Aortic smooth muscle cell (primary cell): ENCODE results near the gene MAP2K3. TPM values are rescaled to one million over a fixed set of nuclear protein-coding genes. Genes with fewer than 3 reads are reported as not detected.

Experiments used
- total RNA-seq: library from RNA; depleted of rRNA; stranded (reverse); fragments of >200 nt; gene quantifications from 2 replicates; pipeline ENCODE4 v1.2.3, GENCODE V29; 2014

MAP2K3 gene
- 18.9 and 26.5 TPM in 2 replicates for total RNA-seq

GRCh38 chr17:21284319-21285163, at the start of gene MAP2K3:
Gene MAP2K3, plus strand, starts transcription at chr17:21284711. Its CDS starts 210 bp downstream, at chr17:21284921.

DNA sequence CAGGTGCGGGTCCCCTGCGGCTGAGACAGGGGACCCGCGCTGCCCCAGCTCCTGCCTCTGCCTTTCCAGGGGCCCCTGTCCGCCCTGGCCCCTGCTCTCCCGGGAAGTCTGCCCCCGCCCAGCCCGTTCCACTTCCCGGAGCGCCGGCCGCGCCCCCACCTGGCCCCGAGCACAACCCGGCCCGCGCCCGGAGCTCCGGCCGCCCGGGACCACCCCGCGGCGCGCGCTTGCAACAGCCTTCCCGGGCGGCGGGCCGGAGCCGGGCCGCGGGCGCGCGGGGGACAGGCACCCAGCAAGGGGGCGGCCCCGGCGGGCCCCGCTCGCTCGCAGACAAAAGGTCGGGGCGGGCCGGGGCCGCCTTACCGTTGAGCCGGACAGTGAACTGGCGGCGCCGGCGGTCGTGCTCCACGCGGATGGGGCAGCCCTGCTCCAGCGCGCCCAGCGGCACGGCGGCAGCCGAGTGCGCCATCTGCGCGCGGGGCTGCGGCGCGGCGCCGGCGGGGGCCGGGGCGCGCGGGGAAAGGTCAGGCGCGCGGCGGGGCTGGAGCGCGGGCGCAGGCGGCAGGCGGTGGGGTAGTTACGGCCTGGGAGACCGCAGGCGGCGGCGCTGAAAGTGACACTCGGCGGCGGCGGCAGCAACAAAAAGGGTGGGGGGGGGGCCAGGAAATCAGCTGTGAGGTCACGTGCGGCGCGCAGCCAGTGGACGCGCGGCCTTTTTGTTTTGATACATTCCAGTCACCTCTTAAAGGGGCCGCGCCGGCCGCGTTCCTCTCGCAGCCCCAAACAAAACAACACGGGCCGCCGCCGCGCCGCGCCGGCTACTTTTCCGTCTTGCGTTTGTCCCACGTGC, 31.5 kb upstream of the MAP2K3 start, which contains the start of gene NATD1:
TSS of gene NATD1 (minus strand) at position 615 of the 850 bp plus-strand sequence. CDS start at position 469, 146 bp downstream.

Other genes with a start within 250 kb of the MAP2K3 start
- 229 and 263 TPM in 2 replicates for gene USP22, start 241.7 kb upstream of the MAP2K3 start, total RNA-seq
- gene DHRS7B, start 157.7 kb upstream of the MAP2K3 start, total RNA-seq = 20.0 and 24.7 TPM in 2 replicates
- gene TMEM11, start 70.5 kb upstream of the MAP2K3 start, total RNA-seq = 11.7 and 16.2 TPM in 2 replicates
- gene NATD1, start 31.3 kb upstream of the MAP2K3 start, total RNA-seq = 1.6 and 3.1 TPM in 2 replicates
- 0.19 and 0.26 TPM in 2 replicates for gene KCNJ12, start 91.6 kb downstream of the MAP2K3 start, total RNA-seq